ENCODE results near the gene ZBTB22.
"Not testable (repeated sequence)": the region's sequence is repeated elsewhere in the genome, so short reads cannot be mapped to it uniquely, and the experiment has no call there.

The ZBTB22 gene, protein sequence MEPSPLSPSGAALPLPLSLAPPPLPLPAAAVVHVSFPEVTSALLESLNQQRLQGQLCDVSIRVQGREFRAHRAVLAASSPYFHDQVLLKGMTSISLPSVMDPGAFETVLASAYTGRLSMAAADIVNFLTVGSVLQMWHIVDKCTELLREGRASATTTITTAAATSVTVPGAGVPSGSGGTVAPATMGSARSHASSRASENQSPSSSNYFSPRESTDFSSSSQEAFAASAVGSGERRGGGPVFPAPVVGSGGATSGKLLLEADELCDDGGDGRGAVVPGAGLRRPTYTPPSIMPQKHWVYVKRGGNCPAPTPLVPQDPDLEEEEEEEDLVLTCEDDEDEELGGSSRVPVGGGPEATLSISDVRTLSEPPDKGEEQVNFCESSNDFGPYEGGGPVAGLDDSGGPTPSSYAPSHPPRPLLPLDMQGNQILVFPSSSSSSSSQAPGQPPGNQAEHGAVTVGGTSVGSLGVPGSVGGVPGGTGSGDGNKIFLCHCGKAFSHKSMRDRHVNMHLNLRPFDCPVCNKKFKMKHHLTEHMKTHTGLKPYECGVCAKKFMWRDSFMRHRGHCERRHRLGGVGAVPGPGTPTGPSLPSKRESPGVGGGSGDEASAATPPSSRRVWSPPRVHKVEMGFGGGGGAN

GRCh38 chr6:33317669-33318425 lies at the start of gene ZBTB22:
ZBTB22 (minus strand) TSS chr6:33317744; CDS start chr6:33316916, 828 bp downstream.
- H3K4me1 ChIP-seq (ENCODE audit: control insufficient read depth, insufficient read depth, low read length) = peaks cover 56% of the 10 kb centered on the region

GRCh38 chr6:33367009-33367714 lies 49.6 kb upstream of the ZBTB22 start:
- no peaks in the 10 kb centered on the region for H3K4me1 ChIP-seq (ENCODE audit: control insufficient read depth, insufficient read depth, low read length)
- no peaks in the 10 kb centered on the region for H3K27me3 ChIP-seq (ENCODE audit: control insufficient read depth, insufficient read depth, low read length)
- no peaks in the 10 kb centered on the region for H3K36me3 ChIP-seq (ENCODE audit: control insufficient read depth, insufficient read depth, low read length)
- no peaks in the 10 kb centered on the region for H3K9me3 ChIP-seq (ENCODE audit: control insufficient read depth, low read length)
- H3K9ac ChIP-seq (ENCODE audit: low read length) = no peak overlapping the region
- no peak overlapping the region for H3K4me3 ChIP-seq (ENCODE audit: low read length)

More at GRCh38 chr6:33317669-33318425, at the start of gene ZBTB22:
- Histone ChIP-seq H3K36me3 (ENCODE audit: control insufficient read depth, insufficient read depth, low read length) (peaks cover 21% of the 10 kb centered on the region), H3K9me3 (ENCODE audit: control insufficient read depth, low read length) (no peaks in the 10 kb centered on the region), H3K27me3 (ENCODE audit: control insufficient read depth, insufficient read depth, low read length) (no peaks in the 10 kb centered on the region), H3K9ac (ENCODE audit: low read length) (peak within 1 kb of the TSS; percentile 40), H3K4me3 (ENCODE audit: low read length) (peak within 1 kb of the TSS; percentile 54)

DNA sequence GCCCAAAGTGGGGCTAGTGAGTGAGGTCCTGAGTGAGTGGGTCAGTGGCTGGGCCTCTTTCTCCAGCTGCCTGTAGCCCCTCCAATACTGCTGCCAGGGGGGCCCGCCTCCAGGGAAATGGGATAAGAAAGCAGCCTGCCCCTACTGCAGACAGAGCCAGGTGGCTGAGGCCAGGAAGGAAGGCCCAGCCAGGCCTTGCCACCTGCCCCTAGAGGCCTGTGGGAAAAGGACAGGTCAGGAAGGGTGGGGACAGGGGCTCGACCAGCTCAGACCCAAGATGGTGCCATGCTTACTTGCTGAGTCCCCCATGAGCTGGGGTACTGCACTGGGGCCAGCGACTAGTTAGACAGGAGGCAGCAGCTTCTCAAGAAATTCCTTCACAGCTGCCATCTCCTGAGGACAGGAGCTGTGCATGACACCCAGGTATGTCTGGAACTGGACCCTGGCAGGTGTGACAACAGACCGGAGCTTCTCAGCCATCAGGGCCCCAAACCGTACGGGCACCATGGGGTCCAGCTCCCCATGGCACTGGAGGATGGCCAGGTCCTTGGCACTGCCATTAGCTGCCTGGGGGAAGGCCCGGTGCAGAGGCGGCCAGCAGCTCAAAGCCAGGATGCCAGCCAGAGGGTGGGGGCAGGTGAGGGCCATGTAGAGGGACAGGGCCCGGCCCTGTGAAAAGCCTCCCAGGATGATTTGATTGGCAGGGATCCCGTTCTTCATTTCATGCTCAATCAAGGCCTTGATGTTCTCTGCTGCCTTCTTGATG lies 47.8 kb upstream of the ZBTB22 start:
- not testable (repeated sequence) for H3K4me1 ChIP-seq (ENCODE audit: control insufficient read depth, insufficient read depth, low read length); H3K36me3 ChIP-seq (ENCODE audit: control insufficient read depth, insufficient read depth, low read length); H3K9me3 ChIP-seq (ENCODE audit: control insufficient read depth, low read length); H3K9ac ChIP-seq (ENCODE audit: low read length); H3K4me3 ChIP-seq (ENCODE audit: low read length); H3K27me3 ChIP-seq (ENCODE audit: control insufficient read depth, insufficient read depth, low read length)

DNA sequence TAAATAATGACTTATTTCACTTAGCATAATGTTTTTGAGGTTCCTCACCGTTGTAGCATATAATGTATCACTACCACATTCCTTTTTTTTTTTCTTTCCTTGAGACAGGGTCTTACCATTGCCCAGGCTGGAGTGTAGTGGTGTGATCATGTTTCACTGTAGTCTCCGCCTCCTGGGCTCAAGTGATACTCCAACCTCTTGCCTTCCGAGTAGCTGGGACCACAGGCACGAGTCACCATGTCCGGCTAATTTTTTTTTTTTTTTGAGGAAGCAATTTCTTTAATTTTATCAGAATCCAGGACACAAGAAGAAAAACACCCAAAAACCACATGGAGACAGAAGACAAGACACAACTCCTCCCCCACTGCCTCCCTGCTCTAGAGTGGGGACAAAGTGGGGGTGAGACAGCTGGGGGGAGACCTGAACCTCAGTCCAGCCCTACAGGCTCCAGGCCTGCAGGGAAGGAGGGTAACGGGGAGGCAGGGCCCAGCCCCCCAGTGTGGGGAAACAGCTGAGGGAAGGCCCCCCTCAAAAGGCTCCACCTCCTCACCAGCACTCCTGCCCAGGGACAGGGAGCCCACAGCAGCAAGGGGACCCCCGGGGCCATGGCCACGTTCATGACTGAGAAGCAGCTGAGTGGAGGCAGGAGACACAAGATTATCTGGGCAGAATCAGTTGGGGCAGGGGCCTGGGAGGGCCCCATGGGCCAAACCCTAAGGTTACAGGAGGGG lies 47.1 kb upstream of the ZBTB22 start:
- H3K9me3 ChIP-seq (ENCODE audit: control insufficient read depth, low read length); H3K9ac ChIP-seq (ENCODE audit: low read length); H3K36me3 ChIP-seq (ENCODE audit: control insufficient read depth, insufficient read depth, low read length); H3K4me3 ChIP-seq (ENCODE audit: low read length); H3K27me3 ChIP-seq (ENCODE audit: control insufficient read depth, insufficient read depth, low read length); H3K4me1 ChIP-seq (ENCODE audit: control insufficient read depth, insufficient read depth, low read length): not testable (repeated sequence)

- not testable (repeated sequence) for H3K9ac ChIP-seq (ENCODE audit: low read length); H3K9me3 ChIP-seq (ENCODE audit: control insufficient read depth, low read length); H3K36me3 ChIP-seq (ENCODE audit: control insufficient read depth, insufficient read depth, low read length); H3K4me1 ChIP-seq (ENCODE audit: control insufficient read depth, insufficient read depth, low read length); H3K27me3 ChIP-seq (ENCODE audit: control insufficient read depth, insufficient read depth, low read length); H3K4me3 ChIP-seq (ENCODE audit: low read length)
Measured at GRCh38 chr6:33363486-33363885, 45.9 kb upstream of the ZBTB22 start.

DNA sequence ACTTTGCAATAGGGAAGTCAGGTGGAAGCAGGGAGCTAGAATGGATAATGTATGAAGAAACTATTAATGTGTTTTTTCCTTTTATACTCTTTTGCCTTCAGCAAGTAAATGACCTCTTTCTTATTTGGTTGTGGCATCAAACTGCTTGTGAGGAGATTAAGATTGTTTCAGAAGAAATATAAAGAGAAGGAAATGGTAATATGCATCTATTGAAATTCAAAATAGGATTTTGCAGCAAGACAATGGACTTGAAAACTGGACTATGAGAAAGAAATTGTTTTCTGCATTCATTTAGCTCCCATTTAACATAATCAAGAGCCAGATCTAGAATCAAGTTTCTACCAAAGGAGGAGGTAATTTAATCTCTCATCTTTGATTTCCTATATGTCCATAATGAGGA lies 41.8 kb upstream of the ZBTB22 start:
- no peaks in the 10 kb centered on the region for H3K36me3 ChIP-seq (ENCODE audit: control insufficient read depth, insufficient read depth, low read length)
- no peaks in the 10 kb centered on the region for H3K9me3 ChIP-seq (ENCODE audit: control insufficient read depth, low read length)
- H3K4me1 ChIP-seq (ENCODE audit: control insufficient read depth, insufficient read depth, low read length) = peaks cover 32% of the 10 kb centered on the region
- no peaks in the 10 kb centered on the region for H3K27me3 ChIP-seq (ENCODE audit: control insufficient read depth, insufficient read depth, low read length)
- no peak overlapping the region for H3K9ac ChIP-seq (ENCODE audit: low read length)
- H3K4me3 ChIP-seq (ENCODE audit: low read length) = no peak overlapping the region

DNA sequence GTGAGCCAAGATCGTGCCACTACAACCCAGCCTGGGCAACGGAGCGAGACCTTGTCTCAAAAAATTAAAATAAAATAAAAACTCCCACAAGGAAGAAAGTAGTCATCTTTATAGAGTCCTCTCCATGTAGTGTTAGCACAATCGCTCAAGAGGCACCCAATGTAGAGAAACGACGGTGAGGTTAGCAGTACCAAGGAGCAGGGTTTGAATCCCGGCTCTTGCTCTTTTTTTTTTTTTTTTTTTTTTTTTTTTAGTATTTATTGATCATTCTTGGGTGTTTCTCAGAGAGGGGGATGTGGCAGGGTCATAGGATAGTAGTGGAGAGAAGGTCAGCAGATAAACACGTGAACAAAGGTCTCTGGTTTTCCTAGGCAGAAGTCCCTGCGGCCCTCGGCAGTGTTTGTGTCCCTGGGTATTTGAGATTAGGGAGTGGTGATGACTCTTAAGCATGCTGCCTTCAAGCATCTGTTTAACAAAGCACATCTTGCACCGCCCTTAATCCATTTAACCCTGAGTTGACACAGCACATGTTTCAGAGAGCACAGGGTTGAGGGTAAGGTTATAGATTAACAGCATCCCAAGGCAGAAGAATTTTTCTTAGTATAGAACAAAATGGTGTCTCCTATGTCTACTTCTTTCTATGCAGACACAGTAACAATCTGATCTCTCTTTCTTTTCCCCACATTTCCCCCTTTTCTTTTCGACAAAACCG lies 39.8 kb upstream of the ZBTB22 start:
- not testable (repeated sequence) for H3K36me3 ChIP-seq (ENCODE audit: control insufficient read depth, insufficient read depth, low read length); H3K27me3 ChIP-seq (ENCODE audit: control insufficient read depth, insufficient read depth, low read length); H3K9me3 ChIP-seq (ENCODE audit: control insufficient read depth, low read length); H3K4me3 ChIP-seq (ENCODE audit: low read length); H3K9ac ChIP-seq (ENCODE audit: low read length)
- peaks cover 32% of the 10 kb centered on the region for H3K4me1 ChIP-seq (ENCODE audit: control insufficient read depth, insufficient read depth, low read length)

DNA sequence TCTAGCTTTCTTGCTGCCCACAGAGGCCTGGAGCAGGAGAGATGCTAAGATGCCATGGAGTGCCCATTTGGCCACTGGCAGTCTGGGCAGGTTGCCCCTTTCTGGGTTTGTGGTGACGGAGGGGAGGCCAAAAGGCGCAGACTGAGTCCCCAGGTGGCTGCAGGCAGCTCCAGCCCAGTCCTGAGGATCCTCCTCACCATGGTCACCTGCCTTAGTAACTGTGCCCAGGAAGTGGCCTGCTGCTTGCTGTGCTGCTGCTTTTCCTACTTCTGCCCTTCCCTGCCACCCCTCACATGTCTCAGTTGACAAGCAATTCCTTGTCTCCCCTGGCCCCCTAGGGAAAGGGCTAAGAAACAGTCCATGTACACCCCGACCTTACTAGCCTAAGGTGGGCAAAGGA lies 38.8 kb upstream of the ZBTB22 start:
- H3K27me3 ChIP-seq (ENCODE audit: control insufficient read depth, insufficient read depth, low read length) = no peaks in the 10 kb centered on the region
- H3K4me3 ChIP-seq (ENCODE audit: low read length) = no peak overlapping the region
- H3K36me3 ChIP-seq (ENCODE audit: control insufficient read depth, insufficient read depth, low read length) = no peaks in the 10 kb centered on the region
- H3K9me3 ChIP-seq (ENCODE audit: control insufficient read depth, low read length) = no peaks in the 10 kb centered on the region
- peak overlapping the region; percentile 55 for H3K9ac ChIP-seq (ENCODE audit: low read length)
- peaks cover 25% of the 10 kb centered on the region for H3K4me1 ChIP-seq (ENCODE audit: control insufficient read depth, insufficient read depth, low read length)

DNA sequence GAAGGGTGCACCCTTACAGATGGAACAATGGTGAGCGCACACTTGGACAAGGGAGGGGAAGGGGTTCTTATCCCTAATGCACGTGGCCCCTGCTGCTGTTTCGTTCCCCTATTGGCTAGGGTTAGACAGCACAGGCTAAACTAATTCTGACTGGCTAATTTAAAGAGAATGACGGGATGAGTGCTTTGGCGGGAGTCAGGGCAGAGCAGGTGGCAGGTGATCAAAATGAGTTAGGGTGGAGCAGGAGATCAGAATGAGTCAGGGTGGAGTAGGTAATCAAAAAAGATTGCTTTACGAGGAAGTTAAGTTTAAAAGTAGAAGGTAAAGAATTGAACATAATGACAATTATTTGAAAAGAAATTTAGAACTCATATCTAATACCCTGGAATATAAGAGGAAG lies 38.3 kb upstream of the ZBTB22 start:
- not testable (repeated sequence) for H3K27me3 ChIP-seq (ENCODE audit: control insufficient read depth, insufficient read depth, low read length); H3K9me3 ChIP-seq (ENCODE audit: control insufficient read depth, low read length); H3K4me3 ChIP-seq (ENCODE audit: low read length); H3K36me3 ChIP-seq (ENCODE audit: control insufficient read depth, insufficient read depth, low read length)
- H3K4me1 ChIP-seq (ENCODE audit: control insufficient read depth, insufficient read depth, low read length) = peaks cover 25% of the 10 kb centered on the region
- peak overlapping the region; percentile 55 for H3K9ac ChIP-seq (ENCODE audit: low read length)

GRCh38 chr6:33347816-33348215 lies 30.3 kb upstream of the ZBTB22 start:
- H3K4me3 ChIP-seq (ENCODE audit: low read length) = no peak overlapping the region
- no peaks in the 10 kb centered on the region for H3K27me3 ChIP-seq (ENCODE audit: control insufficient read depth, insufficient read depth, low read length)
- H3K36me3 ChIP-seq (ENCODE audit: control insufficient read depth, insufficient read depth, low read length) = no peaks in the 10 kb centered on the region
- H3K9me3 ChIP-seq (ENCODE audit: control insufficient read depth, low read length) = no peaks in the 10 kb centered on the region
- peaks cover 28% of the 10 kb centered on the region for H3K4me1 ChIP-seq (ENCODE audit: control insufficient read depth, insufficient read depth, low read length)
- no peak overlapping the region for H3K9ac ChIP-seq (ENCODE audit: low read length)
